ENCODE results near the gene ABCC12. TPM values are rescaled to one million over a fixed set of nuclear protein-coding genes. Genes with fewer than 3 reads are reported as not detected.

ABCC12 gene
- polyA plus RNA-seq, 1 donor (not counting 4 experiments of a cell fraction or from before 2014, with no cell fraction given): not detected

DNA sequence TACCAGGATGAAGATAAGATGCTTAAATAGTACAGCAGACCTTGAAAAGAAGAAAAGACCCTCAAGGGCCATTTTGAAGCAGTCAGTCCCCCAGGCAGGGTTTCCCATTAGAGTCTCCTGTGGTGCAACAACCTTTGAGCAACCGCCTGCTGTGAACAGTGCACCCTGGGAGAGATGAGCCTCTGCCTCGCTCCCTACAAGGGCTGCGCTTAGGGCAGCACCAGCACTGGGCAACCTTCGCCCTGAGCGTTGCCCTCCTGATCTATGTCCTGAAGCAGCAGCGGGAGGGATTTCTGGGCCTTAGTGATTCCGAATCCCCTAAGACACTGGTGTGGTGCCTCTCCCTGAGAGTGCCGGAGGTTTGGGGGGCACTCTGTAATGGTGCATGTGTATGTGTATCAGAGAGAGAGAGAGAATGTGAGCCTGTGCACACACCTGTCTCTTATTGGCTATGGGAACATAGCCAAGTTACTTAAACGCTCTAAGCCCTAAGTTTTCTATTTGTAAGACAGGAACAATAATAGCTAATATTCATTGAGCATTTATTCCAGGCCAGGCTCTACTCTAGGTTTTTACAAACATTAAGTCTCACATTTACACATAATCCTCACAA, 25.2 kb upstream of the ABCC12 start:
- Histone ChIP-seq H3K27ac (ENCODE audit: control insufficient read depth, insufficient read depth, low read length) (no peak overlapping the region), H3K9me3 (ENCODE audit: control insufficient read depth, low read depth, low read length) (no peaks in the 10 kb centered on the region), H2AFZ (ENCODE audit: control insufficient read depth, low read length) (no peak overlapping the region), H3K9me1 (ENCODE audit: control insufficient read depth, extremely low read depth, insufficient read depth, low read length) (no peaks in the 10 kb centered on the region), H3K9ac (ENCODE audit: control insufficient read depth, extremely low read depth, insufficient read depth, low read length) (no peak overlapping the region), H3K79me2 (ENCODE audit: control insufficient read depth, insufficient read depth, low read length) (no peaks in the 10 kb centered on the region), H4K20me1 (ENCODE audit: control insufficient read depth, extremely low read depth, insufficient read depth, low read length) (no peaks in the 10 kb centered on the region), H3K27me3 (ENCODE audit: control insufficient read depth, extremely low read depth, insufficient read depth, low read length) (no peaks in the 10 kb centered on the region), H3K4me3 (ENCODE audit: control insufficient read depth in 2 of 3, extremely low read depth in 1 of 3, insufficient read depth in 2 of 3, low read depth in 1 of 3, low read length in 3 of 3) (no peak overlapping the region), H3K4me1 (ENCODE audit: control insufficient read depth, extremely low read depth, insufficient read depth, low read length) (no peaks in the 10 kb centered on the region), H3K36me3 (ENCODE audit: control insufficient read depth in 2 of 2, extremely low read depth in 1 of 2, insufficient read depth in 2 of 2, low read length in 2 of 2) (no peaks in the 10 kb centered on the region), H3K4me2 (ENCODE audit: control insufficient read depth, extremely low read depth, insufficient read depth, low read depth, low read length) (no peak overlapping the region)
- no peak for FAIRE-seq
- TF ChIP-seq, protein P1, sequence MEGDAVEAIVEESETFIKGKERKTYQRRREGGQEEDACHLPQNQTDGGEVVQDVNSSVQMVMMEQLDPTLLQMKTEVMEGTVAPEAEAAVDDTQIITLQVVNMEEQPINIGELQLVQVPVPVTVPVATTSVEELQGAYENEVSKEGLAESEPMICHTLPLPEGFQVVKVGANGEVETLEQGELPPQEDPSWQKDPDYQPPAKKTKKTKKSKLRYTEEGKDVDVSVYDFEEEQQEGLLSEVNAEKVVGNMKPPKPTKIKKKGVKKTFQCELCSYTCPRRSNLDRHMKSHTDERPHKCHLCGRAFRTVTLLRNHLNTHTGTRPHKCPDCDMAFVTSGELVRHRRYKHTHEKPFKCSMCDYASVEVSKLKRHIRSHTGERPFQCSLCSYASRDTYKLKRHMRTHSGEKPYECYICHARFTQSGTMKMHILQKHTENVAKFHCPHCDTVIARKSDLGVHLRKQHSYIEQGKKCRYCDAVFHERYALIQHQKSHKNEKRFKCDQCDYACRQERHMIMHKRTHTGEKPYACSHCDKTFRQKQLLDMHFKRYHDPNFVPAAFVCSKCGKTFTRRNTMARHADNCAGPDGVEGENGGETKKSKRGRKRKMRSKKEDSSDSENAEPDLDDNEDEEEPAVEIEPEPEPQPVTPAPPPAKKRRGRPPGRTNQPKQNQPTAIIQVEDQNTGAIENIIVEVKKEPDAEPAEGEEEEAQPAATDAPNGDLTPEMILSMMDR (optimal IDR thresholded peaks at IDR 0.05 in 1 of 3, IDR thresholded peaks at IDR 0.05 in 1 of 3, conservative IDR thresholded peaks at IDR 0.05 in 1 of 3; ENCODE audit: extremely low read depth in 1 of 3, insufficient read depth in 2 of 3, low read length in 3 of 3): no peak
- no peak for TF ChIP-seq EZH2 (IDR thresholded peaks at IDR 0.05; ENCODE audit: low read length)
- DNase-seq (ENCODE audit: low read depth, low spot score): no peak
- dilution Hi-C loops (cut with MboI; ENCODE audit: extremely low pct_ligation_motif_present, low sequenced_read_pairs): no loop called here

DNA sequence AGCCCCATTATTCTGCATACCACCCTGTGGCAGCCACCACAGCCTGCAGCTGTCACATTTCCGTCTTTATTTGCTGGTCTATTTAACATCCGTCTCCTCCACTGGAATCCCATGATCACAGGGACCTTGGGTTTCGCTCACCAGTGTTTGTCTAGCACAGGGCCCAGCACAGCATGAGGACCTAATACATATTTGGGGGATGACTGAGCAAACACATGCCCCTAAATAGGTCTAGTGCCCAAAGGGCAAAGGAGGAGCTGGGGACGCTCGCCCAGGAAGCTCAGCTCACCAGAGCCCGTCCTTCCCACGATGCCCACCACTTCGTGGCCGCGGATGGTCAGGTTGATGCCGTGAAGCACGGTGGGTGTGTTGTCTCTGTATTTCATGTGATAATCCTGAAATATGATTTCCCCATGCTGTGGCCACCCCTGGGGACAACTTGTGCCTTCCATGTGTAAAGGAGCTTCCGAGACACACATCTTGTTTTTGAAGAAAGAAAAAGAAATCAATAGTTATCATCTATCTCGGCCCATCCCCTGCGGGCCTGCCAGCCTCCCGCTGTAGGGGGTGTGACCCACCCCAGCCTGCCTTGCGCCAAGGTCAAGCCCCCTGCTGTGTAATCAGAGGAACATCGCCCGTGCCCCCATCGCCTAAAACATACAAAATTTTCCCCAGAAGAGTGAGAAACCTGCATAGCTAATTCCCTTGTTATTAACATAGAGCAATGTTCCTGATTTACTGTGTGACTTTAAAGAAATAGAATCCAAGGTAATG, 21.0 kb upstream of the ABCC12 start:
- DNase-seq (ENCODE audit: low read depth, low spot score): no peak
- no peak overlapping the region for H3K4me2 ChIP-seq (ENCODE audit: control insufficient read depth, extremely low read depth, insufficient read depth, low read depth, low read length)
- H3K9ac ChIP-seq (ENCODE audit: control insufficient read depth, extremely low read depth, insufficient read depth, low read length): no peak overlapping the region
- H2AFZ ChIP-seq (ENCODE audit: control insufficient read depth, low read length): no peak overlapping the region
- no peaks in the 10 kb centered on the region for H4K20me1 ChIP-seq (ENCODE audit: control insufficient read depth, extremely low read depth, insufficient read depth, low read length)
- FAIRE-seq: no peak
- no peaks in the 10 kb centered on the region for H3K9me3 ChIP-seq (ENCODE audit: control insufficient read depth, low read depth, low read length)
- no peak overlapping the region for H3K27ac ChIP-seq (ENCODE audit: control insufficient read depth, insufficient read depth, low read length)
- TF ChIP-seq EZH2 (IDR thresholded peaks at IDR 0.05; ENCODE audit: low read length): no peak
- TF ChIP-seq, protein P1 (optimal IDR thresholded peaks at IDR 0.05 in 1 of 3, IDR thresholded peaks at IDR 0.05 in 1 of 3, conservative IDR thresholded peaks at IDR 0.05 in 1 of 3; ENCODE audit: extremely low read depth in 1 of 3, insufficient read depth in 2 of 3, low read length in 3 of 3): no peak
- no peaks in the 10 kb centered on the region for H3K9me1 ChIP-seq (ENCODE audit: control insufficient read depth, extremely low read depth, insufficient read depth, low read length)
- H3K79me2 ChIP-seq (ENCODE audit: control insufficient read depth, insufficient read depth, low read length): no peaks in the 10 kb centered on the region
- no peaks in the 10 kb centered on the region for H3K4me1 ChIP-seq (ENCODE audit: control insufficient read depth, extremely low read depth, insufficient read depth, low read length)
- H3K27me3 ChIP-seq (ENCODE audit: control insufficient read depth, extremely low read depth, insufficient read depth, low read length): no peaks in the 10 kb centered on the region
- no peak overlapping the region for H3K4me3 ChIP-seq (ENCODE audit: control insufficient read depth in 2 of 3, extremely low read depth in 1 of 3, insufficient read depth in 2 of 3, low read depth in 1 of 3, low read length in 3 of 3)
- H3K36me3 ChIP-seq (ENCODE audit: control insufficient read depth in 2 of 2, extremely low read depth in 1 of 2, insufficient read depth in 2 of 2, low read length in 2 of 2): no peaks in the 10 kb centered on the region
- dilution Hi-C loops (cut with MboI; ENCODE audit: extremely low pct_ligation_motif_present, low sequenced_read_pairs): no loop called here
